ENCODE data around the gene SF3B2.
"Not testable (repeated sequence)": the region's sequence is repeated elsewhere in the genome, so short reads cannot be mapped to it uniquely, and the experiment has no call there.

The SF3B2 gene

GRCh38 chr11:66051766-66052663, at the start of gene SF3B2:
Gene SF3B2 (plus strand): TSS chr11:66052364. CDS start chr11:66052385, 21 bp downstream.
- peak; percentile 90 to 99 for DNase-seq

GRCh38 chr11:66002648-66003225, 49.4 kb upstream of the SF3B2 start:
- DNase-seq, result no peak

- no peak for DNase-seq
These were observed 48.9 kb upstream of the SF3B2 start for GRCh38 chr11:66003291-66003690.

- no peak for DNase-seq
These were observed 48.0 kb upstream of the SF3B2 start for GRCh38 chr11:66004186-66004585.

GRCh38 chr11:66006134-66006890, 45.9 kb upstream of the SF3B2 start:
- DNase-seq, result no peak

GRCh38 chr11:66006891-66007176, 45.3 kb upstream of the SF3B2 start:
- no peak for DNase-seq

- DNase-seq, result no peak
These were observed 44.9 kb upstream of the SF3B2 start for GRCh38 chr11:66007201-66007634.

GRCh38 chr11:66008095-66008467, 44.1 kb upstream of the SF3B2 start:
- DNase-seq, result no peak

- no peak for DNase-seq
These were observed 43.6 kb upstream of the SF3B2 start for GRCh38 chr11:66008468-66009101.

- DNase-seq, result not testable (repeated sequence)
These were observed 42.1 kb upstream of the SF3B2 start for GRCh38 chr11:66010036-66010435.

GRCh38 chr11:66011239-66011784, 40.9 kb upstream of the SF3B2 start:
- no peak for DNase-seq

GRCh38 chr11:66011785-66012303, 40.3 kb upstream of the SF3B2 start, which contains the start of gene CST6:
Gene CST6 (plus strand): TSS chr11:66012008. CDS start chr11:66012045, 37 bp downstream.
- no peak for DNase-seq

- no peak for DNase-seq
These were observed 39.7 kb upstream of the SF3B2 start for GRCh38 chr11:66012371-66012945.

- no peak for DNase-seq
These were observed 39.0 kb upstream of the SF3B2 start for GRCh38 chr11:66012946-66013761.

- DNase-seq, result no peak
These were observed 38.4 kb upstream of the SF3B2 start for GRCh38 chr11:66013762-66014100.

GRCh38 chr11:66014804-66015453, 37.2 kb upstream of the SF3B2 start:
- DNase-seq, result no peak

GRCh38 chr11:66015454-66015881, 36.7 kb upstream of the SF3B2 start:
- DNase-seq, result peak in 1 of 2 experiments; percentile 45

GRCh38 chr11:66015936-66016792, 36.0 kb upstream of the SF3B2 start:
- DNase-seq, result peak in 1 of 2 experiments; percentile 46

GRCh38 chr11:66016793-66017177, 35.4 kb upstream of the SF3B2 start:
- DNase-seq, result no peak

- DNase-seq, result no peak
These were observed 34.8 kb upstream of the SF3B2 start for GRCh38 chr11:66017321-66017720.
